Stimulated activated CD4-positive, alpha-beta T cell treated with anti-CD3 and anti-CD28 coated beads, Interleukin-2, amount 100 ng/mL, for 24 hours (primary cell): ENCODE data around the gene NR3C1.

Source experiments
- DNase-seq, 2 donors: peaks; one replicate each; pipeline ENCODE4 v3.0.0-alpha.2; 2020

The NR3C1 gene

GRCh38 chr5:143398053-143398355, 5.5 kb downstream of the NR3C1 start:
- no peak for DNase-seq

GRCh38 chr5:143397302-143398052, 6.0 kb downstream of the NR3C1 start:
- no peak for DNase-seq

DNA sequence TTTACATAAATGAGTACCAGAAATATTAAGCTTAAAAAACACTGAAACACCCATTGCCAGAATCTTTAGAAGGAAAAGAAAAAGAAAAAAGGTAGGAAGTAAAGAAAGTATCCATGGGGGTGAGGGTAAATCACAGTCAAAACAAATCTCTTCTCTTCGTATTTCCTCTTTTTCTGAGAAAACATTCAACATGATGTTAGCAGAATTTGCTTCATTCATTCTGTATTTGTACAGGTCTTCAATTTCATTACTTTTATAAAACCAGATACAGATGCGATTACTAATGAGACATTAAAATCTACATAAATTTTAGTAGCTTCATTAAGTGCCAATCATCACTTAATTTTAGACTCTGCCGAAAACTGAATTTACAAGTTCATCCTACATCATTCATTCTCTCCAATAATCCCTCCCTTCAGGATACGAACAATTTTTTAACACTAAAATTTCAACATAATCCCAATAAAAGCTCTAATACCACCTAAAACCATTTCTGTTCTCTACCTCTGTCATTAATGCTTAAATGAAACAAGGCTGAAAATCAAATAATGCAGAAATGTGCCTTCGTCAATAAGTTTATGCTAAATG, 7.0 kb downstream of the NR3C1 start:
- no peak for DNase-seq

GRCh38 chr5:143395638-143396352, 7.7 kb downstream of the NR3C1 start:
- no peak for DNase-seq

DNA sequence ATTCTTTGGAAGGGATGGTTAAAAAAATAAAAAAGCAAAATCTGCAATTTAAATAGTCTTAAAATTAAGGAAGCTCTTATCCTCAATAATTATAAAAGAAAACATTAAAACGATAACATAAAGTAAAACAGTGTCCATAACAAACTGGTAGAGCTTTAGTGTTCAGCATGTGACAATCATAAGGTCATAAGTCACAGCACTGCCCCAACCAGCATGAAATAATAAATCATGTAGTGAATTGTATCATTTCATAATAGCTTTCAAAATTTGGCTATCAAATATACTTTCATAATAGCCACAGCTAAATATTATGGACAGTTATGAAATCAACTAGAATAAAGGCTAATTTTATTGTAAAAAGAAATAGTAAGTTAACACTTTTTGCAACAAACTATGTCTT, 10.0 kb downstream of the NR3C1 start:
- no peak for DNase-seq

- no peak for DNase-seq
Observed at GRCh38 chr5:143390941-143391340, 12.5 kb downstream of the NR3C1 start.

DNA sequence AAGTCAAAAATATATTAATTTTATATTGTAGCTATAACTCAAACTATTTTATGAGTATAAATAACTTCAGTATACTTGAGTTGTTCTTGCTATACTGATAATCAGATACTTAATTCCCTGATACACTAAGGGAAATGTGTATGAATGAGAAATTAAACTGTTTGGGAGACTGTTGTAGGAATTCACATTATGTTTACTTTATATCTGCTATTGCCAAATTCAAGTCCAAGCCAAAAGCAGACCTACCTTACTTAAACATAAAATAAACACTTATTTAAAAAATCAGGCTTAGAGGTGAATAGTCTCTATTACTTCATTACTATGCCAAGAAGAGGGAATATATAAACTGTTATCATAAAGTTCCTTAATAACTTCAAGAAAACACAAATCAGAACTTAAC, 13.2 kb downstream of the NR3C1 start:
- no peak for DNase-seq

DNA sequence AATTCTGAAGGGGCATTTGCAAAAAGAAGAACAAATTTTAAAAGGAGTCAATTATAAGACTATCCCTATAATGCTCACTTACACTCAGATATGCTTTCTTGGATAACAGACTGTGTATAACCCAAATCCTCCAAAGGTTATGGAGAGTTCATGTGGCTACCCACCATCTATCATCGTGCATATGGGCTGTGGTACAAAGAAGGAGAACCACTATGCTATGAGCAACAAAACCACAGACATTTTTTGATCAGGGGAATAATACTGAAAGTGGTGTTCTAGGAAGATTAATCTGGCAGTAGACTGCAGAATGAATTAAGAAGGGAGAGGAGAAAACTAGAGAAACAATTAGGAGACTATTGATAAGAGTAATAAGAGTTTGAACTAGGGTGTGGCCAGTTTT, 16.8 kb downstream of the NR3C1 start:
- DNase-seq = no peak

GRCh38 chr5:143384865-143385657, 18.4 kb downstream of the NR3C1 start:
- no peak for DNase-seq

DNA sequence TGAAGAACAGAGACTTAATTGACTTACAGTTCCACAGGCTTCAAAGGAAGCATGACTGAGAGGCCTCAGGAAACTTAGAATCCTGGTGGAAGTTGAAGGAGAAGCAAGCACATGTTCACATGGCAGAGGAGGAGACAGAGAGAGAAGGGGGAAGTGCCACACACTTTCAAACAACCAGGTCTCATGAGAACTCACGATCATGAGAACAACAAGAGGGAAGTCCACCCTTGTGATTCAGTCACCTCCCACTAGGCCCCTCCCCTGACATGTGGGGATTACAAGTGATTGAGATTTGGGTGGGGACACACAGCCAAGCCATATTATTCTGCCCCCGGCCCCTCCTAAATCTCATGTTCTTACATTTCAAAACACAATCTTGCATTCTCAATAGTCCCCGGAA, 19.5 kb downstream of the NR3C1 start:
- DNase-seq = no peak

GRCh38 chr5:143379606-143380005, 23.9 kb downstream of the NR3C1 start:
- DNase-seq = no peak

- DNase-seq = no peak
Observed at GRCh38 chr5:143376911-143377813, 26.3 kb downstream of the NR3C1 start.

- no peak for DNase-seq
Observed at GRCh38 chr5:143376195-143376779, 27.2 kb downstream of the NR3C1 start.

- DNase-seq = no peak
Observed at GRCh38 chr5:143374496-143375217, 28.8 kb downstream of the NR3C1 start.

DNA sequence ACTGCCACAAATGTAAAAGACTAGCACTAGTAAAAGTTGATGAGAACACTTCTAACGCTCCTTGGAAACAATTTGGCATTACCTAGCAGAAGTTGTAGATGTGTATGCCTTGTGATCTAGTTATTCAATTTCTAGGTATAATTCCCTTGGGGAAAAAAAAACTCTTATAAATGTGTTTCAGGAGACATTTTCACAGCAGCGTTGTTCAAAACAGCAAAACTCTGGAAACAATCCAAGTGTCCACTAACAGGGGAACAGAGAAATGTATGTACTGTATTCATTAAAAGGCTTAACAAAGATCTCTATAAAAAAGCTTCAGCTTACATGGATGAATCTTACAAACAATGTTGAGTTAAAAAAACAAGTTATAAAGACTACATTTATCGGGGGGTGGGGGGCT, 30.4 kb downstream of the NR3C1 start:
- DNase-seq = no peak

GRCh38 chr5:143372187-143372829, 31.2 kb downstream of the NR3C1 start:
- DNase-seq = no peak

GRCh38 chr5:143370440-143370839, 33.0 kb downstream of the NR3C1 start:
- DNase-seq = no peak

DNA sequence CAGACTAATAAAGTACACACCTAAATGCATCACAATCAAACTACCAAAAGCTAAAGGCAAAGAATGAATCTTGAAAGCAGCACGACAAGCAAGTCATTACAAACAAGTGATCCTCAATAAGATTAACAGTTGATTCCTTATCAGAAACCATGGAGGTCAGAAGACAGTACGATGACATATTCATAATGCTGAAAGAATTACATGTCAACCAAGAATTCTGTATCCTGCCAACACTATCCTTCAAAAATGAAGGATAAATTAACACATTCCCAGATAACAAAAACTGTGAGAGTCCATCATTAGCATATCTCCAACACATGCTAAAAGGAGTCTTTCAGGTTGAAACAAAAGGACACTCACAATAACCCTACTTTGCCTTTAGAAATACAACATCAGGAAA, 39.4 kb downstream of the NR3C1 start:
- no peak for DNase-seq

DNA sequence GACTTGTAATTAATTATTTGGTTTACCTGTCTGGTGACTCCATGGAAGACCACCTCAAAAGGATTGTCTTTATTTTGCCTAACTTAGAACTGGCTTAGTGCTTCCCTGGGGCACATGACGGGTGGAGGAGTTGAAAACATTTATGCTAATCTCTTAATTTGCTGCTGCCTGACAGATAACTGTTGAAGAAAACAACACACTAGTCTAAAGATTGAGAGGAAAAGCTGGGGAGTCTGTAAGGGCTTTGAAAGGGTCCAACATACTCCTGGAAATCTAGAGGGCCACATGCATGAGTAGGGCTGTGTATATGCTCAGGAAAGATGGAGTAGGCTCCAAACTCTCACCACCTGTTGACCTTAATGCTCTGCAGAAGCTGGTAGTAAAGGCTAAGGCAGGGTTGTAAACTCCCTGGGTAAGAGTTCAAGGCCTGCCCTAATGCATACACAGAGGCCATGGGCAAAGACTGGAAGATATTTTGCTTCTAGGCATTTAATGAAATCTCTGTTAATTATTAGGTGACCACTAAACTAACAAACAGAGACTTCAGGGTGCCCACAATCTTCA, 40.7 kb downstream of the NR3C1 start:
- no peak for DNase-seq

- no peak for DNase-seq
Observed at GRCh38 chr5:143361438-143361837, 42.0 kb downstream of the NR3C1 start.

DNA sequence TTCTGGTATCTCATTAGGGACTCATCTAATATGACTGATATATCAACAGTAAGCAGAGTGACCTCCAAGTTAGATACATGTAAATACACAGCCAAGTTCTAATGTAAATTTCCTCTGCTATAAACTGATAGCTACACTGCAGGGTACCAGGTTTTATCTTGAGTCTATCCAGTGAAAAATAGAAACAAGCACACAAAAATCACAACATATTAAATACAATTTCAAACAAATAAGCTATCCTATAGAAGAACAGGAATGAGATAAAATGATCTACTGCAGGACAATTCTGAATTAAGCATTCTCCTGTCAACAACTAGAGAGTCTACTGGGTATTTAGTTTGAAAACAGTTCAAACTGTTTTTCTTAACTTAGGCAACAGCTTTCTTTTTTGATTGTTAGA, 42.7 kb downstream of the NR3C1 start:
- no peak for DNase-seq
